Measurements from ENCODE around the gene JMJD7. TPM values are rescaled to one million over a fixed set of nuclear protein-coding genes. Genes with fewer than 3 reads are reported as not detected.

JMJD7 gene
- total RNA-seq, 1 donor, result 1.4 TPM

DNA sequence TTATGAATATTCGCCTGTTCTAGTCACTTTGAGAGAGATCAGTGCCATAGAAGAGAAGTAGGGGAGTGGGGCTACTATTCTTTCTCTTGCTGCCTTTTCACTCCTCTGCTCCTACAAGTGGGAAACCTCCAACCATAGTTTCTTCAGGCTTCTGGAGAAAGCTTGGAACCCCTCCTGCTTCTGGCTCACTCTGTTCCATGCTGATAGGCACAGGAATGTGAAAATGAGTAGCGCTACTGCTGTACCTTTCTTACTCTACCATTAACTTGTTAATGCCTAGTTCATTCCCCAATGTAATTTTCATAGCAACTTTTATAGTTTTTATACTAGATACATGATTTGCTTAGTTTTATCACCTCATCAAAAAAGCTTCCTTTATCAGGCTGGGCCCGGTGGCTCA lies 26.7 kb upstream of the JMJD7 start:
- peaks cover 39% of the 10 kb centered on the region for H3K79me2 ChIP-seq (ENCODE audit: insufficient read depth, low read length)
- no peak for DNase-seq (ENCODE audit: insufficient read length, low spot score, missing footprints)
- TF ChIP-seq, protein P1, sequence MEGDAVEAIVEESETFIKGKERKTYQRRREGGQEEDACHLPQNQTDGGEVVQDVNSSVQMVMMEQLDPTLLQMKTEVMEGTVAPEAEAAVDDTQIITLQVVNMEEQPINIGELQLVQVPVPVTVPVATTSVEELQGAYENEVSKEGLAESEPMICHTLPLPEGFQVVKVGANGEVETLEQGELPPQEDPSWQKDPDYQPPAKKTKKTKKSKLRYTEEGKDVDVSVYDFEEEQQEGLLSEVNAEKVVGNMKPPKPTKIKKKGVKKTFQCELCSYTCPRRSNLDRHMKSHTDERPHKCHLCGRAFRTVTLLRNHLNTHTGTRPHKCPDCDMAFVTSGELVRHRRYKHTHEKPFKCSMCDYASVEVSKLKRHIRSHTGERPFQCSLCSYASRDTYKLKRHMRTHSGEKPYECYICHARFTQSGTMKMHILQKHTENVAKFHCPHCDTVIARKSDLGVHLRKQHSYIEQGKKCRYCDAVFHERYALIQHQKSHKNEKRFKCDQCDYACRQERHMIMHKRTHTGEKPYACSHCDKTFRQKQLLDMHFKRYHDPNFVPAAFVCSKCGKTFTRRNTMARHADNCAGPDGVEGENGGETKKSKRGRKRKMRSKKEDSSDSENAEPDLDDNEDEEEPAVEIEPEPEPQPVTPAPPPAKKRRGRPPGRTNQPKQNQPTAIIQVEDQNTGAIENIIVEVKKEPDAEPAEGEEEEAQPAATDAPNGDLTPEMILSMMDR (IDR thresholded peaks at IDR 0.05; ENCODE audit: extremely low read depth, low read depth, low read length), result no peak

DNA sequence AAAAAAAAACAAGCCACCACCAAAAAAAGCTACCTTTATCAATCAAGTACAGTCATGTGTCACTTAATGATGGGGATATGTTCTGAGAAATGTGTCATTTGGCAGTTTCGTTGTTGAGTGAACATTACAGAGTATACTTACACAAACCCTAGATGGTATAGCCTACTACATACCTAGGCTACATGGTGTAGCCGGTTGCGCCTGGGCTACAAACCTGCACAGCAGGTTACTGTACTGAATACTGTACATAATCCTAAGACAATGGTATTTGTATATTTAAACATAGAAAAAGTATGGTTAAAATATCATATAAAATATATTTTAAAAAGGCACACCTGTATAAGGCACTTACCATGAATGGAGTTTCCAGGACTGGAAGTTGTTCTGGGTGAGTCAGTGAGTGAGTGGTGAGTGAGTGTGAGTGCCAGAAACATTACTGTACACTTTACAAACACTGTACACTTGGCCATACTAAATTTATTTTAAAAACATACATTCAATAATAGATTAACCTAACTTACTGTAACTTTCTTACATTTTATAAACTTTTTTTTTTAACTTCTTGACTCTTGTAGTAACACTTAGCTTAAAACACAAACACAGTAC lies 25.9 kb upstream of the JMJD7 start:
- Histone ChIP-seq H3K27ac (ENCODE audit: low read depth, low read length) (no peak overlapping the region), H3K9me3 (ENCODE audit: low read depth, low read length) (no peaks in the 10 kb centered on the region), H3K4me2 (ENCODE audit: insufficient read depth, low read length) (no peak overlapping the region), H3K36me3 (ENCODE audit: insufficient read depth, low read length) (peaks cover 11% of the 10 kb centered on the region), H3K4me3 (ENCODE audit: insufficient read depth, low read length) (no peak overlapping the region), H4K20me1 (ENCODE audit: insufficient read depth, low read length) (peaks cover 14% of the 10 kb centered on the region), H3K4me1 (ENCODE audit: insufficient read depth, low read length) (peaks cover 22% of the 10 kb centered on the region), H3K27me3 (ENCODE audit: insufficient read depth, low read length) (no peaks in the 10 kb centered on the region), H2AFZ (ENCODE audit: low read length) (no peak overlapping the region), H3K79me2 (ENCODE audit: insufficient read depth, low read length) (peaks cover 42% of the 10 kb centered on the region)
- TF ChIP-seq, protein P1 (IDR thresholded peaks at IDR 0.05; ENCODE audit: extremely low read depth, low read depth, low read length), result no peak
- no peak for DNase-seq (ENCODE audit: insufficient read length, low spot score, missing footprints)

More for the DNA sequence above, 26.7 kb upstream of the JMJD7 start:
- no peak overlapping the region for H2AFZ ChIP-seq (ENCODE audit: low read length)
- H3K27ac ChIP-seq (ENCODE audit: low read depth, low read length), result no peak overlapping the region
- peaks cover 11% of the 10 kb centered on the region for H4K20me1 ChIP-seq (ENCODE audit: insufficient read depth, low read length)
- peaks cover 11% of the 10 kb centered on the region for H3K36me3 ChIP-seq (ENCODE audit: insufficient read depth, low read length)
- no peaks in the 10 kb centered on the region for H3K9me3 ChIP-seq (ENCODE audit: low read depth, low read length)
- no peak overlapping the region for H3K4me2 ChIP-seq (ENCODE audit: insufficient read depth, low read length)
- H3K4me1 ChIP-seq (ENCODE audit: insufficient read depth, low read length), result peaks cover 30% of the 10 kb centered on the region
- H3K4me3 ChIP-seq (ENCODE audit: insufficient read depth, low read length), result no peak overlapping the region
- H3K27me3 ChIP-seq (ENCODE audit: insufficient read depth, low read length), result no peaks in the 10 kb centered on the region

DNA sequence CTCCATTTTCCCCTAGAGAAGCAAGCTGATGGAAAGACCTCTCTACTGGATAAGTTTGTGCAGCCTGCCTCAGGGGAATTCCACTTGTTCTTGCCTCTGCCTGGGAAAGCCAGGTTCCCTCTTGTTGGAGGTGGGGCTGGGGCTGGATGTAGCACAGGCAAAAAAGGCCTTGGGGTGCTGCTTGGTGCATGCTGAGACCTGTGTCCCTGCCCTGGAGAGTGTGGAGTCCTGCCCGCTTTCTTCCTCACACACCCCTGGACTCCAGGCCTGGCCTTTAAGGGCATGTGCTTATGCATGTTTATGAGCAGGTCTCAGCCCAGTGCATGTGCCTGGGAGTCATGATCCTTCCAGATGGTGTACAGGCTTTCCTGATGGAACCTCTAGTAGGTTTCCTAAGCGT lies 23.5 kb upstream of the JMJD7 start:
- no peaks in the 10 kb centered on the region for H3K9me3 ChIP-seq (ENCODE audit: low read depth, low read length)
- peaks cover 30% of the 10 kb centered on the region for H3K79me2 ChIP-seq (ENCODE audit: insufficient read depth, low read length)
- H3K36me3 ChIP-seq (ENCODE audit: insufficient read depth, low read length), result peaks cover 11% of the 10 kb centered on the region
- TF ChIP-seq, protein P1 (IDR thresholded peaks at IDR 0.05; ENCODE audit: extremely low read depth, low read depth, low read length), result no peak
- no peak for DNase-seq (ENCODE audit: insufficient read length, low spot score, missing footprints)
- H3K4me1 ChIP-seq (ENCODE audit: insufficient read depth, low read length), result peaks cover 17% of the 10 kb centered on the region
- no peaks in the 10 kb centered on the region for H3K27me3 ChIP-seq (ENCODE audit: insufficient read depth, low read length)
- no peak overlapping the region for H3K4me3 ChIP-seq (ENCODE audit: insufficient read depth, low read length)
- no peak overlapping the region for H3K4me2 ChIP-seq (ENCODE audit: insufficient read depth, low read length)
- peaks cover 11% of the 10 kb centered on the region for H4K20me1 ChIP-seq (ENCODE audit: insufficient read depth, low read length)
- H2AFZ ChIP-seq (ENCODE audit: low read length), result no peak overlapping the region
- no peak overlapping the region for H3K27ac ChIP-seq (ENCODE audit: low read depth, low read length)

DNA sequence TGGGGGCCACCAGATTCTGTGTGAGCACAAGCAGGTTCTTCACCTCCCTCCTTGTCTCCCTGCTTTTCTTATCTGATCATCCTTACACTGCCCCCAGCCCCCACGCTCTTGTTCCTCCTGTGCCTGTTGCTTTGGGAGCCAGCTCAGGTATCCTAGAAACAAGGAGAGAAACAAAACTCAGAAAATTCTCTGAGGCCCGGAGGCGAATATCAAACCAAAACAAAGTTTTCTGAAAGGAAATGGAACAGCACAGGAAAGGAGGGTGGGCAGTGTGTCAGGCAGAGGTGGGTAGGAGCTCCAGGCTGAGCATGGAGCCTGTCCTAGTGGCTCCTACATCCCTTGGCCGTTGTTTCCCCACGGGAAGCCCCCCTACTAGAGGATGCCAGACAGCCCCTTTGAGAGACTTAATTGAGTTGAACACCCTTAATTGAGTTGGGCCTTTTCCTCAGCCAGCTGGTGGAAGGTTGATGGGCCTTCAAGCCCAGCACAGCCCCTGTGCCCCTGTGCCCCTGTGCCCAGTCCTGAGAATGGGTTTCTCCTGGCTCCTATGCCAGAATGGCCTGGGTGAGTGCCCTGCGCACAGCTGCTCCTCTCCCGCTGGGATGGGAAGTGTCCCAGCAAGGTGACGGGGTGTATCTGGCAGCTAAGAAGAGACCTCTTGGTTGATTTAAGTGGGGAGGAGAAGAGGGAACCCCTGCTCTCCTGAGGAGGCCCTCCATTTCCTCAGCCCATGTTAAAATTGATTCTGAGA lies 22.8 kb upstream of the JMJD7 start:
- Histone ChIP-seq H3K4me2 (ENCODE audit: insufficient read depth, low read length) (no peak overlapping the region), H3K27ac (ENCODE audit: low read depth, low read length) (no peak overlapping the region), H3K36me3 (ENCODE audit: insufficient read depth, low read length) (peaks cover 8% of the 10 kb centered on the region), H2AFZ (ENCODE audit: low read length) (no peak overlapping the region), H3K79me2 (ENCODE audit: insufficient read depth, low read length) (peaks cover 30% of the 10 kb centered on the region), H4K20me1 (ENCODE audit: insufficient read depth, low read length) (peaks cover 10% of the 10 kb centered on the region), H3K9me3 (ENCODE audit: low read depth, low read length) (no peaks in the 10 kb centered on the region), H3K4me1 (ENCODE audit: insufficient read depth, low read length) (peaks cover 15% of the 10 kb centered on the region), H3K27me3 (ENCODE audit: insufficient read depth, low read length) (no peaks in the 10 kb centered on the region), H3K4me3 (ENCODE audit: insufficient read depth, low read length) (no peak overlapping the region)
- no peak for DNase-seq (ENCODE audit: insufficient read length, low spot score, missing footprints)
- TF ChIP-seq, protein P1 (IDR thresholded peaks at IDR 0.05; ENCODE audit: extremely low read depth, low read depth, low read length), result no peak

All from osteoblast (primary cell).